ENCODE data around the gene MAPK1. TPM values are rescaled to one million over a fixed set of nuclear protein-coding genes. Genes with fewer than 3 reads are reported as not detected.

MAPK1 gene
- total RNA-seq, 1 experiment from 2014 or later = 90.3 TPM

GRCh38 chr22:21712751-21713427, 154.6 kb downstream of the MAPK1 start:
- H4K20me1 ChIP-seq (ENCODE audit: control insufficient read depth, insufficient read depth, insufficient read length) = no peaks in the 10 kb centered on the region

More at GRCh38 chr22:21712751-21713427, 154.6 kb downstream of the MAPK1 start:
- Histone ChIP-seq H3K79me1 (ENCODE audit: insufficient read depth, low read depth, low read length, poor library complexity, severe bottlenecking) (no peaks in the 10 kb centered on the region), H3K4ac (ENCODE audit: low read depth, low read length) (no peak overlapping the region), H2AFZ (ENCODE audit: low read length) (no peak overlapping the region), H3K56ac (ENCODE audit: insufficient read length, low read depth, low read length) (no peak overlapping the region), H3K4me1 (ENCODE audit: insufficient read depth, low read length) (no peaks in the 10 kb centered on the region), H2BK5ac (ENCODE audit: insufficient read length, low read length) (no peak overlapping the region), H3K79me2 (ENCODE audit: insufficient read depth, low read length) (peaks cover 3% of the 10 kb centered on the region; the same call in 1 of the 2 replicates), H2BK12ac (ENCODE audit: insufficient read length, low read depth, low read length) (no peak overlapping the region), H3K27ac (ENCODE audit: insufficient read length, low read depth, low read length) (no peak overlapping the region), H3K9me3 (ENCODE audit: control insufficient read depth, low read depth, low read length) (no peaks in the 10 kb centered on the region), H2BK15ac (ENCODE audit: low read depth, low read length) (no peak overlapping the region), H2BK20ac (ENCODE audit: low read depth, low read length, poor library complexity, severe bottlenecking) (no peak overlapping the region), H3K9ac (ENCODE audit: extremely low read depth, insufficient read length, low read length) (no peak overlapping the region), H4K8ac (replicated peaks; ENCODE audit: insufficient read length, low read depth, low read length) (no peak overlapping the region), H3T11ph (ENCODE audit: low read length) (no peak overlapping the region), H4K5ac (ENCODE audit: insufficient read length, low read depth, low read length) (no peak overlapping the region), H3K4me2 (ENCODE audit: insufficient read depth, insufficient read length, low read length) (no peak overlapping the region), H2BK120ac (ENCODE audit: low read depth, low read length, poor library complexity, severe bottlenecking) (no peak overlapping the region), H4K91ac (ENCODE audit: insufficient read length, low read depth, low read length) (no peak overlapping the region), H3K14ac (ENCODE audit: insufficient read depth, low read length) (no peak overlapping the region), H3K23me2 (ENCODE audit: insufficient read length, low read depth, low read length, poor library complexity, severe bottlenecking) (no peaks in the 10 kb centered on the region), H3K18ac (ENCODE audit: insufficient read length, low read depth, low read length) (no peak overlapping the region), H3K23ac (ENCODE audit: insufficient read length, low read depth, low read length) (no peak overlapping the region), H2AK5ac (ENCODE audit: insufficient read length, low read length) (no peak overlapping the region), H3K27me3 (ENCODE audit: insufficient read depth, low read length) (no peaks in the 10 kb centered on the region)
- peaks cover 0 to 9% of the 10 kb centered on the region in 2 experiments; a peak in 2 of 4 replicates for H3K4me1 Mint-ChIP-seq
- TF ChIP-seq CTCF (conservative IDR thresholded peaks at IDR 0.05) = peak; percentile 72
- H3K36me3 Mint-ChIP-seq (ENCODE audit: insufficient read depth in 1 of 3, low read depth in 3 of 3) = peaks cover 4 to 17% (median 10%) of the 10 kb centered on the region in 3 experiments; a peak in 6 of 7 replicates
- WGBS (ENCODE audit: extremely low coverage, insufficient read length, low lambda C conversion rate) = no CpG with 5 or more reads among the region's 14 CpGs
- no peaks in the 10 kb centered on the region for H3K9me3 Mint-ChIP-seq
- H3K27me3 Mint-ChIP-seq (ENCODE audit: low read depth) = no peaks in the 10 kb centered on the region
- no peak overlapping the region for H3K4me3 Mint-ChIP-seq
- no peak overlapping the region for H3K27ac Mint-ChIP-seq
- DNase-seq = peak; percentile 59

Data from H9 (cell line).